DMS153 (cell line): ENCODE data around the gene NKAIN2.
"Not testable (repeated sequence)": the region's sequence is repeated elsewhere in the genome, so short reads cannot be mapped to it uniquely, and the experiment has no call there.

Source experiments
- DNase-seq: peaks from one replicate; lab custom pipeline; 2025; lab: John Stamatoyannopoulos, UW

Gene NKAIN2

DNA sequence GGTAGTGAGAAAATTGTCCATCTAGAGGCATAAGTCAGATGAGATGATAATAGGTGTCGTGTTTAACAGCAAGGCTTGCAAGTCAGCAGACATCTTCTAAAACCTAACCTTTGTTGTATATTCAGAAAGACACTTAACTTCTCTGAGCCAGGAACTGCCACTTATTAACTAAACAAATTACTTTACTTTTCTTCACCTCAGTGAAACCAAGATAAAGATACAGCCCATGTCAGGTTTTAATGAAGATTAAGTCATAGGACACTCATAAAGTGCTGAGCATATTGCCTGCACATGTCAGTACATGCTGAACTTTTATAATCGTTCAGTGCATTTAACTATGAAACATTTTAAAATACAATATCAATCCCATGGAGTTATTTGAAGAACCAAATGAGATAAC is 286.8 kb downstream of the NKAIN2 start:
- no peak for DNase-seq

DNA sequence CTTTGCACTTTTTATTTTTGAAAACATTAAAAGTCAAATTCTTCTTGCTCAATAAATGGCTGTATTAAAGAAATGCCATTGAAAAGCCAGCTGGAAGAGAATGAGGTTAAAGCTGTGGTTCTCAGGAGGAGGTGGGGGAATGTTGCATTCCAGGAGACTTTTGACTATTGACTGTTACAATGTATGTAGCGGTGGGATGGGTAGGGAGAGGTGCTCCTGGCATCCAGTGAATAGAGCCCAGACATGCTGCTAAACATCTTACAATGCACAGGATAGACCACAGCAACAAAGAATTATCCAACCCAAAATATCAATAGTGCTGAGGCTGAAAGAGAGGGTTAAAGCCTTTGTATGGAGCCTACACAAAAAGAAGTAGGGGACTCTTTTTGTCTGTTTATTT is 295.9 kb downstream of the NKAIN2 start:
- DNase-seq = no peak

GRCh38 chr6:124110514-124110913 is 306.8 kb downstream of the NKAIN2 start:
- no peak for DNase-seq

GRCh38 chr6:124119596-124119995 is 315.9 kb downstream of the NKAIN2 start:
- peak; percentile 51 for DNase-seq

GRCh38 chr6:124123617-124124209 is 320.0 kb downstream of the NKAIN2 start:
- peak; percentile 13 for DNase-seq

- DNase-seq = no peak
These were observed 327.6 kb downstream of the NKAIN2 start for GRCh38 chr6:124131259-124131658.

- DNase-seq = no peak
These were observed 328.1 kb downstream of the NKAIN2 start for GRCh38 chr6:124131779-124132178.

DNA sequence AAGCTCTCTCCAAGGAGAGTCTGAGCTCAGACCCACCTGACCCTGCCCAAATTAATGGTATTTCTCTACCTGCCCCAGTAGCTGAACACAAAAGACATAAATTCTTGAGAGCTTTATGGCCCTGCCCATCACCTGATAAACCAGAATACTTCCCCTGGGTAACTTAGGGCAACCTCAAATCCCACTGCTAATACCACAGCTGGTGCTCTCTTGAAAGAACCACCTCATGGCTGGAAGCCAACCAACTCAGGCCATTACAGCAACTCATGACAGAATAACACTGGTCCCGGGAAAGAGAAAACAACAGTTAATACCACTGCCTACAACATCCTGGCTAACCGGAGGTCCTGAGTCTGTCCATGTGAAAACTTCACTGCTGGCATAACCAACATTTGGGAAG is 328.6 kb downstream of the NKAIN2 start:
- DNase-seq = peak; percentile 27

GRCh38 chr6:124142852-124143251 is 339.2 kb downstream of the NKAIN2 start:
- no peak for DNase-seq

DNA sequence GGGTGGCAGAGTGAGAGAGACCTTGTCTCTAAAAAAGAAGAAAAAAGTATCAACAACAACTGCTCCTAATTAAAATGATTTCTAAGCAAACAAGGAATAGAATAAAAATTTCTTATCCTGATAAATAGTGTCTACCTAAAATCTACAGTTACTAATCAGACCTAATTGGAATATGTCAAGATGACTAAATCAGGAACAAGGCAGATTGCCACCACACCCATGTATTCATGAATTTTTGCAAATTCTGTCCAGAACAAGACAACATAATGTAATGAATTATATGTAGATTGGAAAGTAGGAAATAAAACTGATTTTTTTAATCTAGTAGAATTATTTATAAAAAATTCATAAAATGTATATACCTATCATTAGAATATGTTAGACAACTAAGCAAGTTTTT is 339.8 kb downstream of the NKAIN2 start:
- no peak for DNase-seq

DNA sequence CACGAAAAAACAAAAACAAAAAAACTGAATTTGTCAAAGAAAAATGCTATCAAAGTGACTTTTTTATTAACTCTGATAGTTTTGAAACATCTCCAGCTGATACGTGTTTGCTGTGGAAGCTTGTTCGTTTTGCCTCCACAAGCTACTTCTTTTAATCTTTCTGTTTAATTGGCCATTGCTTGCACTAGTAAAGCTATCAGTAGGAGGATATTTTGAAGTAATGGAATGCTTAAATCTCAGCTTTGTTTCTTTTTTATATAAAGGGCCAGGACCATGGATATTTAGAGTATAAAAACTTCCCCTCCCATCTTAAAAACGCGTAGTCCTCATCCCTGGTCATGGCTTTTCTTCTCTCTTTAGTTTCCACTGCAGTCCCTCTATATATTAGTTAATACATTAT is 344.0 kb downstream of the NKAIN2 start:
- DNase-seq = no peak

GRCh38 chr6:124148236-124148957 is 344.7 kb downstream of the NKAIN2 start:
- DNase-seq = no peak

- DNase-seq = peak; percentile 22
These were observed 346.0 kb downstream of the NKAIN2 start for GRCh38 chr6:124149646-124150045.

DNA sequence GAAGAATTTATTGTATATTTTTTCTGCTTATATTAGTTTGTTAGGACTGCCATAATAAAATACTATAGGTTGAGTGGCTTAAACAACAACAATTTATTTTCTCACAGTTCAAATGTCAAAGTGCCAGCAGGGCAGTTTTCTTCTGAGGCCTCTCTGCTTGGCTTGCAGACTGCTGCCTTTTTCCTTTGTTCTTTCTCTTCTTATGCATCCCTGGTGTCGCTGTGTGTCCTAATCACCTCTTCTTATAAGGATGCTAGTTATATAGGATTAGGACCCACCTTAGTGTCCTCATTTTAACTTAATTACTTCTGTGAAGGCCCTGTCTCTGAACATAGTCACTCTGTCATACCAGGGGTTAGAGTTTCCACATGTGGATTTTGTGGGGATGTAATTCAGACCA is 354.4 kb downstream of the NKAIN2 start:
- DNase-seq = no peak

- DNase-seq = no peak
These were observed 360.0 kb downstream of the NKAIN2 start for GRCh38 chr6:124163676-124164075.

DNA sequence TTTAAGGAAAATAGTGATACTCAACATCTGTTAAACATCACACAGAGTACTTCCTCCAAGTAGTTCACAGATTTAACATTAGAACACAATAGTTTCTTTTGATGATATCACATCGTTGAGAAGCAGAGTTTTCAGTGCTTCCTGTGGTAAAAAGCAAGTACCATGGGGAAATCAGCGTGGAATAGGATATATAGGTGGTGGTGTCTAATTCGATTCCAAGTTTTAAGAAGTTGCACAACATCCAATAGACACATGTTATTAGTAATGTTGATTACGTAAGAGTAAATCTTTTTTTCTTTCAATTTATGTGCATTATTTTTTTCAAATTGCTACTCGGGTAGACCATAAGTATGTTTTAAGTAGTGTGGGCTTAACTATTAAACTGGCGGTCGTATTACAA is 360.7 kb downstream of the NKAIN2 start:
- no peak for DNase-seq

DNA sequence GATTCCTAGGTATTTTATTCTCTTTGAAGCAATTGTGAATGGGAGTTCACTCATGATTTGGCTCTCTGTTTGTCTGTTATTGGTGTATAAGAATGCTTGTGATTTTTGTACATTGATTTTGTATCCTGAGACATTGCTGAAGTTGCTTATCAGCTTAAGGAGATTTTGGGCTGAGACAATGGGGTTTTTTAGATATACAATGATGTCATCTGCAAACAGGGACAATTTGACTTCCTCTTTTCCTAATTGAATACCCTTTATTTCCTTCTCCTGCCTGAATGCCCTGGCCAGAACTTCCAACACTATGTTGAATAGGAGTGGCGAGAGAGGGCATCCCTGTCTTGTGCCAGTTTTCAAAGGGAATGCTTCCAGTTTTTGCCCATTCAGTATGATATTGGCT is 363.6 kb downstream of the NKAIN2 start:
- not testable (repeated sequence) for DNase-seq

- no peak for DNase-seq
These were observed 386.6 kb downstream of the NKAIN2 start for GRCh38 chr6:124190256-124190655.

GRCh38 chr6:124193132-124193531 is 389.5 kb downstream of the NKAIN2 start:
- DNase-seq = no peak

DNA sequence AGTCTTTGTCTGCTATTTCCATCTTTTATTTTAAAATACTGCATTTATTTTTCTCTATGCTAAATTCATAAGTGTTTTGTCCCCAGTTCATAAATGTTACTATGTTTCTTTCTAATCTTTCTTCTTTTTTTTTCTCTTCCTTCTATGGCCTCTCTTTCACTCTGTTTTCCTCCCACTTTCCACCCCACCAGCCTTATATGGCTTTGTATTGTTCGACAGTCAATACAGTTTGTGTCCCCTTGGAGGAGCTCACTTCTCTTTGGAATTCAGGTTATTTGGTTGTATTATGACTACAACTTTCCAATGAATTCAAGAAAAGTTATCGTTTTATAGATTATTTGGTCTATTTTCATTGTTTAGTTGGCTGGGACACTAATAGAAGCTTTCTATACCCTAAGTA is 393.5 kb downstream of the NKAIN2 start:
- DNase-seq = no peak

DNA sequence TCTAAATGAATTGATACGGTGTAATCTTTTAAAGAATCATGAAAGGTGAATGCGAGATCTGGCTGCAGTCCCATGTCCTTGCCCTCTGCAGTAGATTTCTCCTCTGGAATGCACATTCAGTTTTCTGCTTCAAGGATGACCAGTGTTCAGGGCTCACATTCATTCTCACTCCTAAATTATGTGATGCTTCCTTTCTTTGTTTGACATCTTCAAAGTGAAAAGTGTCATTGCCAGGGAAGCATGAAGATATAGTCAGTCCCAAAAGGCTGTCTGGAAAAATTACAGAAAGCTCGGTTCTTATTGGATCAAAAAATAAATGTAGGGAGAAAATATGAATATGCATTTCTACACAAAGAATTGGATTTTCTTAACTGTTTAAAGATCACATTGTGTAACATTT is 395.6 kb downstream of the NKAIN2 start:
- DNase-seq = no peak

DNA sequence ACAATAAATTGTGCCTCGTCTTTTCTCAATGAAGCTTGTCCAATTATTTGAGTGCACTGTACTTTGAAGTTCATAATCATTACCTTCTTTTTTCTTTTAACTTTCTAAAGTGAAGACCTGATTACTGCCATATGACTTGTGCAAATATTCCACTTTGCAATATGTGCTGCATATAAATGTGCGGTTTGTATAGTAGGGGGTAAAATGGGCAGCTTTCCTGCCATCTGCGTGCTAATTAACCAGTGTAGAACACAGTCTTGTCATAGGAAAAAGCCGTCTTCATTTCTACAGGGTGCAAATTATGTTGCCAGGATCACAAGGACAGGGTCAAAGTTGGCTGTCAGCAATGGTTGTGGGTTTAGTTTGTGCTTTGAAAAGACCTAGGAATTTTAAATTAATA is 397.0 kb downstream of the NKAIN2 start:
- DNase-seq = no peak

DNA sequence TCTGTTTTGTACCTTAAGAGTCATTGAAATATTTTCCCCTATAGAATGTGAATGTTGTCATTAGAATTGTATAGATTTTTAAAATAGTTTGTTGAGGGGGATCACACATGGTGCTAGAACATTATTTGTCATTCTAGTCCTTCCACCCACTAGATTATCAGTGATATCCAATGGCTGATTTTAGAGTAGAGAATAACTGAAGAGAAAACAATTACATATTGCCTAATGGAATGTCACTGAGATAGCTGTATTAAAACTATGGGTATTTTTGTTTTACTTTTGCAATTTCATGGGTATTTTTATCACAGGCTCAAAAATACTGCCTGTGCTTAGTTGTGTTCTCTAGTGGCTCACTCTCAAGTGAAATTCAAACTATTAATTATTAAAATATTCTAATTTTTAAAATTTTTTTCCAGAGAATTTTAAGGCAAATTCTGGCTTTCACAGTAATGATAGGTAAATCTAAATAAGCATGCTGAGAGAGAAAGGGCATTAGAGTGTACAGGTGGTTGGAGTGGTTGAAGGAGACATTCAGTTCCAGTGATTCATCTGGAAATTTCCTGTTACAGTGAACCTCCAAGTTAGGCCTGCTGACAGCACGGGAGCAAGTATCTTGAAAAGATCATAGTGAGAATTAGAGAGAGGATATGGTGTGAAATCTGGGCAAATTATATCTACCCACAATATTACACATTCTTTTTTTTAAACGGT is 399.6 kb downstream of the NKAIN2 start:
- no peak for DNase-seq
